H1 (cell line): ENCODE measurements around the gene AHDC1. TPM values are rescaled to one million over a fixed set of nuclear protein-coding genes. Genes with fewer than 3 reads are reported as not detected.
A peak's percentile ranks its signal among the peaks of the same experiment; 100 is the strongest.

Experiments used
- CREB1 ChIP-seq: IDR thresholded peaks from 2 replicates; pipeline ENCODE4 v1.6.1; 2012; ENCODE audit warnings: inconsistent platforms
- CTBP2 ChIP-seq: IDR thresholded peaks from 2 replicates; pipeline ENCODE4 v1.7.0; 2011; ENCODE audit warnings: borderline replicate concordance, mild to moderate bottlenecking, moderate library complexity, mixed read lengths, low read length; ENCODE audit not compliant: insufficient read depth, insufficient read length
- CTCF ChIP-seq, 3 experiments: IDR thresholded peaks; 1 replicate in 2 of 3; 2 replicates in 1 of 3; pipeline versions ENCODE4 v1.5.1 to v1.6.1; 2011; ENCODE audit warnings: low read length in 3 of 3, mild to moderate bottlenecking in 3 of 3, inconsistent platforms in 2 of 3, low read depth in 1 of 3, moderate library complexity in 1 of 3; ENCODE audit not compliant: insufficient read depth in 1 of 3; ENCODE audit errors: control extremely low read depth in 1 of 3
- E2F6 ChIP-seq: IDR thresholded peaks from 2 replicates; pipeline ENCODE4 v1.6.1; 2012; ENCODE audit warnings: inconsistent platforms
- EP300 ChIP-seq, 2 experiments: IDR thresholded peaks; 1 replicate in 1 of 2; 2 replicates in 1 of 2; pipeline ENCODE4 v1.6.1; 2011 to 2012; ENCODE audit warnings: low read depth in 2 of 2, low read length in 2 of 2, mild to moderate bottlenecking in 2 of 2, borderline replicate concordance in 1 of 2, inconsistent platforms in 1 of 2, moderate library complexity in 1 of 2
- EZH2 ChIP-seq: fragments of 200-600 bp; sonication (generic); IDR thresholded peaks from 2 replicates; pipeline ENCODE4 v1.7.1; 2012; ENCODE audit warnings: low read depth, mild to moderate bottlenecking, moderate library complexity, low read length, inconsistent platforms; ENCODE audit not compliant: severe bottlenecking
- GABPA ChIP-seq: IDR thresholded peaks from 2 replicates; pipeline ENCODE4 v1.6.1; 2011; ENCODE audit warnings: mild to moderate bottlenecking, low read length, moderate library complexity, borderline replicate concordance; ENCODE audit not compliant: insufficient read depth
- NANOG ChIP-seq: IDR thresholded peaks from 2 replicates; pipeline ENCODE4 v1.6.1; 2011; ENCODE audit warnings: low read length, low read depth, mild to moderate bottlenecking, inconsistent platforms; ENCODE audit not compliant: insufficient read depth, poor library complexity, severe bottlenecking
- POU5F1 ChIP-seq: IDR thresholded peaks from 2 replicates; pipeline ENCODE4 v1.6.1; 2011; ENCODE audit warnings: low read depth, mild to moderate bottlenecking, low read length, moderate library complexity
- RAD21 ChIP-seq, 2 experiments: IDR thresholded peaks in 1 of 2; conservative IDR thresholded peaks in 1 of 2; 2 replicates each; pipeline ENCODE4 v1.6.1; 2011; ENCODE audit warnings: low read depth in 2 of 2, low read length in 2 of 2, improper control_type of control experiment in 1 of 2, inconsistent platforms in 1 of 2, mild to moderate bottlenecking in 1 of 2, moderate library complexity in 1 of 2
- SIN3A ChIP-seq, 2 experiments: IDR thresholded peaks in 1 of 2; conservative IDR thresholded peaks in 1 of 2; 2 replicates each; pipeline ENCODE4 v1.6.1; 2011 to 2012; ENCODE audit warnings: low read length in 2 of 2, improper control_type of control experiment in 1 of 2, low read depth in 1 of 2, mild to moderate bottlenecking in 1 of 2
- SP4 ChIP-seq: IDR thresholded peaks from 2 replicates; pipeline ENCODE4 v1.6.1; 2012; ENCODE audit warnings: low read length, inconsistent platforms
- TBP ChIP-seq: IDR thresholded peaks from 2 replicates; pipeline ENCODE4 v1.6.1; 2011; ENCODE audit warnings: low read depth, low read length, improper control_type of control experiment
- TCF12 ChIP-seq: IDR thresholded peaks from 2 replicates; pipeline ENCODE4 v1.6.1; 2011; ENCODE audit warnings: low read depth, mild to moderate bottlenecking, low read length
- polyA plus RNA-seq, 7 experiments: library from polyadenylated mRNA; depleted of rRNA in 3 of 7; stranded (reverse) in 5 of 7; unstranded in 2 of 7; fragments of >200 nt in 5 of 7; fragments of 200-250 nt in 2 of 7; gene quantifications; 1 replicate in 5 of 7; 2 replicates in 1 of 7; 4 replicates in 1 of 7; pipeline versions ENCODE4 v1.2.1 to v1.2.3, GENCODE V29; 2011 to 2013; ENCODE audit warnings: missing spikeins in 2 of 7, mixed read lengths in 2 of 7
- total RNA-seq: library from RNA; stranded (reverse); fragmentation: NEBNext Ultra II Directional; extraction: Animal tissue kit (Norgen Biotek cat#: 25700); gene quantifications from 2 replicates; pipeline ENCODE4 v1.2.1, GENCODE V29; 2021

The AHDC1 gene
- total and polyA plus RNA-seq, 2 of the 8 experiments (the other 6 are each of a cell fraction or from before 2014, with no cell fraction given): 4.4 to 35.1 TPM

GRCh38 chr1:27570784-27571183 lies 33.2 kb downstream of the AHDC1 start (continued):
- peak; percentile 23; the same call in 1 of the 2 replicates for TF ChIP-seq GABPA
- TF ChIP-seq E2F6: no peak
- TF ChIP-seq TCF12: peak; percentile 53; the same call in 1 of the 2 replicates
- TF ChIP-seq EZH2: no peak
- no peak for TF ChIP-seq CREB1
- TF ChIP-seq SP4: no peak
- no peak for TF ChIP-seq CTCF (IDR thresholded peaks at IDR 0.05; ENCODE audit: control extremely low read depth in 1 of 3, insufficient read depth in 1 of 3, low read depth in 1 of 3, low read length in 3 of 3)
- peak; percentile 71 for TF ChIP-seq TBP
- peak in 1 of 2 experiments; percentile 57; a peak in 1 of 3 replicates for TF ChIP-seq EP300 (IDR thresholded peaks at IDR 0.05; ENCODE audit: borderline replicate concordance in 1 of 2, low read depth in 2 of 2, low read length in 2 of 2)
- TF ChIP-seq CTBP2: peak; percentile 59
- TF ChIP-seq SIN3A (conservative IDR thresholded peaks at IDR 0.05 in 1 of 2, IDR thresholded peaks at IDR 0.05 in 1 of 2; ENCODE audit: low read depth in 1 of 2, low read length in 2 of 2): peak; percentile 56 to 74; a peak in 1 of 4 replicates
- TF ChIP-seq NANOG: no peak
- TF ChIP-seq RAD21 (IDR thresholded peaks at IDR 0.05 in 1 of 2, conservative IDR thresholded peaks at IDR 0.05 in 1 of 2; ENCODE audit: low read depth in 2 of 2, low read length in 2 of 2): no peak; a peak in 1 of 4 replicates
- no peak for TF ChIP-seq POU5F1
